GM12892 (cell line): ENCODE data around the gene ITPRID1.

ENCODE experiments used
- POLR2A ChIP-seq: IDR thresholded peaks from 2 replicates; pipeline ENCODE4 v1.6.1; 2011; ENCODE audit warnings: low read depth, low read length, control low read depth
- POLR2AphosphoS5 ChIP-seq: IDR thresholded peaks from 2 replicates; pipeline ENCODE4 v1.6.1; 2011; ENCODE audit warnings: low read depth, low read length, control low read depth

GRCh38 chr7:31494421-31494820 is 19.5 kb upstream of the ITPRID1 start:
- no peak for TF ChIP-seq POLR2AphosphoS5
- TF ChIP-seq POLR2A: no peak
